Hepatocyte (in vitro differentiated cells): ENCODE measurements around the gene MTF1.

ENCODE experiments used
- EZH2 ChIP-seq: fragments of 200-600 bp; sonication (generic); IDR thresholded peaks from 2 replicates; pipeline ENCODE4 v1.6.1; 2016; ENCODE audit warnings: antibody characterized with exemption, mild to moderate bottlenecking, borderline replicate concordance
- EZH2phosphoT487 ChIP-seq: fragments of 200-600 bp; sonication (generic); IDR thresholded peaks from one replicate; pipeline ENCODE4 v1.6.1; 2018; ENCODE audit warnings: antibody characterized with exemption, mild to moderate bottlenecking, low read depth, moderate library complexity; ENCODE audit not compliant: unreplicated experiment, severe bottlenecking
- TF ChIP-seq, protein P1 (sequence below): fragments of 200-600 bp; sonication (generic); IDR thresholded peaks from 2 replicates; pipeline ENCODE4 v1.5.1; 2016; ENCODE audit warnings: antibody characterized with exemption, mild to moderate bottlenecking; ENCODE audit not compliant: poor library complexity

DNA sequence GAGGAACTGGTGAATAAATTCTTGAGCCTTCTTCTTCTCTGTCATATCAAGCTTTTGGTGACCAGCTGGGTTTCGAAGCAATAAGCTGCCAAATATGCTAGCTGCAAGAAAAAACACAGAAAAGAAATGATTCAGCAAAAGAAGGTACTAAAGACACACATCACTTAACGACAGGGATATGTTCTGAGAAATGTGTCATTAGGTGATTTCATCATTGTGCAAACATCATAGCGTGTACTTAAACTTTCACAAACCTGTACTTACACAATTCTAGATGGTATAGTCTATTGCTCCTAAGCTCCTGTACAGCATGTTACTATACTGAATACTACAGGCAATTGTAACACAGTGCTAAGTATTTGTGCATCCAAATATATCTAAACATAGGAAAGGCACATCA lies 2.9 kb upstream of the MTF1 start:
- TF ChIP-seq, protein P1, sequence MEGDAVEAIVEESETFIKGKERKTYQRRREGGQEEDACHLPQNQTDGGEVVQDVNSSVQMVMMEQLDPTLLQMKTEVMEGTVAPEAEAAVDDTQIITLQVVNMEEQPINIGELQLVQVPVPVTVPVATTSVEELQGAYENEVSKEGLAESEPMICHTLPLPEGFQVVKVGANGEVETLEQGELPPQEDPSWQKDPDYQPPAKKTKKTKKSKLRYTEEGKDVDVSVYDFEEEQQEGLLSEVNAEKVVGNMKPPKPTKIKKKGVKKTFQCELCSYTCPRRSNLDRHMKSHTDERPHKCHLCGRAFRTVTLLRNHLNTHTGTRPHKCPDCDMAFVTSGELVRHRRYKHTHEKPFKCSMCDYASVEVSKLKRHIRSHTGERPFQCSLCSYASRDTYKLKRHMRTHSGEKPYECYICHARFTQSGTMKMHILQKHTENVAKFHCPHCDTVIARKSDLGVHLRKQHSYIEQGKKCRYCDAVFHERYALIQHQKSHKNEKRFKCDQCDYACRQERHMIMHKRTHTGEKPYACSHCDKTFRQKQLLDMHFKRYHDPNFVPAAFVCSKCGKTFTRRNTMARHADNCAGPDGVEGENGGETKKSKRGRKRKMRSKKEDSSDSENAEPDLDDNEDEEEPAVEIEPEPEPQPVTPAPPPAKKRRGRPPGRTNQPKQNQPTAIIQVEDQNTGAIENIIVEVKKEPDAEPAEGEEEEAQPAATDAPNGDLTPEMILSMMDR: no peak
- TF ChIP-seq EZH2: no peak
- TF ChIP-seq EZH2phosphoT487: no peak
